ENCODE results near the gene OR10G6.
"Not testable (repeated sequence)": the region's sequence is repeated elsewhere in the genome, so short reads cannot be mapped to it uniquely, and the experiment has no call there.

OR10G6 gene, protein sequence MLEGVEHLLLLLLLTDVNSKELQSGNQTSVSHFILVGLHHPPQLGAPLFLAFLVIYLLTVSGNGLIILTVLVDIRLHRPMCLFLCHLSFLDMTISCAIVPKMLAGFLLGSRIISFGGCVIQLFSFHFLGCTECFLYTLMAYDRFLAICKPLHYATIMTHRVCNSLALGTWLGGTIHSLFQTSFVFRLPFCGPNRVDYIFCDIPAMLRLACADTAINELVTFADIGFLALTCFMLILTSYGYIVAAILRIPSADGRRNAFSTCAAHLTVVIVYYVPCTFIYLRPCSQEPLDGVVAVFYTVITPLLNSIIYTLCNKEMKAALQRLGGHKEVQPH

GRCh38 chr11:123995119-123995518, at the start of gene OR10G6:
OR10G6 (minus strand) TSS chr11:123995161; CDS start chr11:123995161, 0 bp downstream.
- no peak for DNase-seq (ENCODE audit: low read depth)

GRCh38 chr11:124043420-124043819, 48.5 kb upstream of the OR10G6 start:
- DNase-seq (ENCODE audit: low read depth): no peak

DNA sequence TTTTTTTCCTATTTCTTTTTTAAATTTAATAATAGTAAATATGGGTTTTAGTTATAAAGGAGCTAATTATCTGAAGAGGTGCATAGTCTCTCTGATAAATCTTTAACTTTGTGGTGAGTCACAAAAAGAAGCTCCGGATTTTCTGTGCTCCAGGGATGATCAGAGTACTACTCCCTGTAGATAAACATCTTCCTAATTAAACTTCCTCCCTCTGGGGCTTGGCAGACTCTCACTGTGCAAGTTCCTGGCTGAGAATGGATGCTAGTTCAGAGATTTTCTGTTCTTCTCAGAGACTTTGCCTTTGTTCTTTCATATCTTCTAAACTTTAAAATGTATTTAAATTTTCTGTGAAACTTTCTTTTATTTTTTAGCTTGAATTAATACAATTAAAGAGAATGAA, 46.3 kb upstream of the OR10G6 start, which contains the start of gene OR10G7:
Gene OR10G7 (minus strand): TSS at position 72 of the 400 bp plus-strand sequence. CDS start 2,324 bp downstream, outside the sequence.
- DNase-seq (ENCODE audit: low read depth): no peak

GRCh38 chr11:124039557-124039956, 44.6 kb upstream of the OR10G6 start:
- no peak for DNase-seq (ENCODE audit: low read depth)

GRCh38 chr11:124036666-124037065, 41.7 kb upstream of the OR10G6 start:
- DNase-seq (ENCODE audit: low read depth): no peak

- no peak for DNase-seq (ENCODE audit: low read depth)
Measured at GRCh38 chr11:124026498-124026897, 31.5 kb upstream of the OR10G6 start, which contains the start of gene OR10G8. OR10G8 (plus strand) TSS chr11:124026798; CDS start chr11:124029623, 2,825 bp downstream.

DNA sequence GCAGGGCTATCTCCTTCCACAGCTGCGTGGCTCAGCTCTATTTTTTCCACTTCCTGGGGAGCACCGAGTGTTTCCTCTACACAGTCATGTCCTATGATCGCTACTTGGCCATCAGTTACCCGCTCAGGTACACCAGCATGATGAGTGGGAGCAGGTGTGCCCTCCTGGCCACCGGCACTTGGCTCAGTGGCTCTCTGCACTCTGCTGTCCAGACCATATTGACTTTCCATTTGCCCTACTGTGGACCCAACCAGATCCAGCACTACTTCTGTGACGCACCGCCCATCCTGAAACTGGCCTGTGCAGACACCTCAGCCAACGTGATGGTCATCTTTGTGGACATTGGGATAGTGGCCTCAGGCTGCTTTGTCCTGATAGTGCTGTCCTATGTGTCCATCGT, 20.9 kb upstream of the OR10G6 start:
- not testable (repeated sequence) for DNase-seq (ENCODE audit: low read depth)

DNA sequence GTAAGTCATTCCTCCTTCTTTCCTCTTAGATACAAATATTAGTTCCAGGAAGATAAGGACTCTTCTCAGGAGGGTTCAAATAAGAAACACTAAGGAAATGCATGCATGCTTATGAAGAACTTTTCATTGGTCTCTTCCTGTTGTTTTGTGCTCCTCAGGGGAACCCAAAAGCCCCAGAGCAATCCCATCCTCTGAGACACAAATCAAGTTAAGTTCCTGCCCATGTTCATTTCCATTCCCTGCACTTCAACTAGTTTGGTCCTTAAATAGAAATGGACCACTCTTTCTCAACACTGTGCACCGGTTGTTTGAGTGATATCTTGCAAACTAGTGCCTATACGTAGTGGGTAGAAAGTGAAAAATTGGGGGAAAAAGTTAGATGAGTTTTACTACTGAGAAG, 17.7 kb upstream of the OR10G6 start, which contains the start of gene OR10G4:
Gene OR10G4 (plus strand): TSS at position 301 of the 400 bp plus-strand sequence. CDS start 2,578 bp downstream, outside the sequence.
- no peak for DNase-seq (ENCODE audit: low read depth)

DNA sequence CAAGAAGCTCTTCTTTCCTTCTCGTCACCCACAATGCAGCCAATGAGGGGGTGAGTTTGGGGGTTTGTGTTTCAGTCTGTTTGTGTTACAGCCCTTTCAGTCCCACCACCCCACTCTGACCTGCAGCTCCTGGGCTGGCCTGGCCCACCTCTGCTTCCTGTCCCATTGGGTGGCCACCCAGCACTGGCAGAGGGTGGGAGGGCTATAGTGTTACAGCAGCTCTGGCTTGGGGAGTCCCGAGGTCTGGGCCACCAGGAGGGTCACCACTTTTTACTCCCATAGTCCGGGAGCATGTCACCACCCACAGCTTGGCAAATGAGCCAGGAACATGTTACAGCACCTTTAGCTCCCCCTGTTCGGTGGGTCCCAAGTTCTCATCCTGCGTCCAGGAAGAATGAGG, 15.7 kb downstream of the OR10G6 start:
- no peak for DNase-seq (ENCODE audit: low read depth)

DNA sequence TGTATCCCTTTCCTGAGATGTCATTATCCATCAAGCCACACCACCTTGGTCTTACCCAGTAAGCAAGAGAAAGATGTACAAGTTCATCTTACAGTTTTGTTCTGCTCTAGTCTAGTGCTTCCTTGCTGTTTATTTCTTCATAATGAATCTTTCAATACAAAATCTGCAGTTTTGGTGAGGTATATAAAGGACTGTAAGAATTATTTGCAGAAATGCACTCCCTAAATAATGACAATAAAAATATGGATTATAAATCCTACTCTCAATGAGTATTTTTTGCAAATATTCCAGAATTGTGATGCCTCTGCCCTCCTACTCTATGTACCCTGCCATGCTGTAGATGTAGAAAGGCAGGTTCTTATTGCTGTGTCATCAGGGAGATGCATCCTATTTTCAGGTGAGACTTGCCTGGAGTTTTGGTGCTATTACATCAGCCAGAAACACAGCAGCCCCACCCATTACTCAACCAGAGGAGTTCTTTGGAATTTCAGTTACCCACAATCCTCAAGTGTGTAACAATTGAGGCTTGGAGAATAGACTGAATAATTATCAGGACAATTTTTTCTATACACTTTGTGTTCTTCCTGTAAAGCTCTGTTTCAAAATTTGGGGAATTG, 17.1 kb downstream of the OR10G6 start, which contains the start of gene OR10S1:
Gene OR10S1 (minus strand): TSS at position 51 of the 617 bp plus-strand sequence. CDS start 117 bp downstream, outside the sequence.
- no peak for DNase-seq (ENCODE audit: low read depth)

DNA sequence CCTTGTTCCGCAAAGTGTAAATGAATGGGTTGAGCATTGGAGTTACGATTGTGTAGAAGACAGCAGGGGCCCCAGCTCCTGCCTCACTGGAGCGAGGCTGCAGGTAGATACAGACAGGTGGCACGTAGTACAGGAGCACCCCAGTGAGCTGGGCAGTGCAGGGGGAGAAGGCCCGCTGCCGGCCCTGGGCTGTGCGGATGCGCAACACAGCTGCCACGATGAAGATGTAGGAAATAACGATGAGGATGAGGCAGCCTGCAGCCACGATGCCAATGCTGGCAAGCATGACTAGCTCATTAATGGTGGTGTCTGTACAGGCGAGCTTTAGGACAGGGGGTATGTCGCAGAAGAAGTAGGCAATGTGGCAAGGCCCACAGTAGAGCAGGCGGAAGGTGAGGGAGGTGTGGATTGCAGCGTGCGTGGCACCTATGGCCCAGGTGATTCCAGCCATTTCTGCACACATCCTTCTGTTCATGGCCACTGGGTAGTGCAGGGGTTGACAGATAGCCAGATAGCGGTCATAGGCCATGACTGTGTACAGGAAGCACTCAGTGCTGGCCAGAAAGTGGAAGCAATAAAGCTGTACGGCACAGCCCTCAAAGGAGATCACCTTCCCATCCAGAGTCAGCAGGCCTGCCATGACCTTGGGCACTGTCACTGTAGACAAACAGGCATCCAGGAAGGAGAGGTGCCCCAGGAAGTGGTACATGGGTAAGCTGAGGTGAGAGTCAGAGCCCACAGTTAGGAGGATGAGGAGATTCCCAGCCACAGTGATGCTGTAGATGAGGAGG, 18.0 kb downstream of the OR10G6 start:
- no peak for DNase-seq (ENCODE audit: low read depth)

GRCh38 chr11:123973816-123974215, 21.1 kb downstream of the OR10G6 start:
- DNase-seq (ENCODE audit: low read depth): peak; percentile 17

DNA sequence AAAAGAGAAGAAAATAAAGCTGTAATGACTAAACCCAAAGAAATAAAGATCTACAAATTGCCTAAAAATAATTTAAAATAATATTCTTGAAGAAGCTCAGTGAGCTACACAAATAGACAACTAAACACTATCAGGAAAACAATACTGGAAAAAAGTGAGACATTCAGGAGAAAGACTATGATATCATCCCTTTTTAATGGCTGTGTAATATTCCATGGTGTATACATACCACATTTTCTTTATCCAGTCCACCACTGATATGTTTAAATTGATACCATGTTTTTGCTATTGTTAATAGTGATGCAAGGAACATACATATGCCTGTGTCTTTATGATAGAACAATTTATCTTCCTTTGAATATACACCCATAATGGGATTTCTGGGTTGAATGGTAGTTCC, 38.2 kb downstream of the OR10G6 start:
- no peak for DNase-seq (ENCODE audit: low read depth)

- no peak for DNase-seq (ENCODE audit: low read depth)
Measured at GRCh38 chr11:123945132-123945531, 49.8 kb downstream of the OR10G6 start.
